T-cell (primary cell): Measurements from ENCODE around the gene GYS1. TPM values are rescaled to one million over a fixed set of nuclear protein-coding genes. Genes with fewer than 3 reads are reported as not detected.

Experiments used
- total RNA-seq, 35 experiments: library from RNA in 6 of 35; stranded (reverse) in 6 of 35; fragments of 120-200 nt in 1 of 35; gene quantifications; one replicate each; pipeline versions ENCODE4 v1.2.1 to v1.2.4 and lab custom pipeline; 2013 to 2026

Gene GYS1
- total RNA-seq, 5 donors from 2014 or later (not counting 1 experiment from before 2014, with no cell fraction given) = 28.1 to 58.9 (median 52.4) TPM

Other genes with a start within 250 kb of the GYS1 start
- not detected for gene IZUMO1, start 246.4 kb downstream of the GYS1 start, total RNA-seq
- under 1 TPM; 0.09 to 0.28 (median 0.15) TPM for gene FUT1, start 240.7 kb downstream of the GYS1 start, total RNA-seq
- not detected for gene FGF21, start 237.8 kb downstream of the GYS1 start, total RNA-seq
- 10 to 100 TPM; 21.5 to 40.6 (median 36.6) TPM for gene BCAT2, start 182.3 kb downstream of the GYS1 start, total RNA-seq
- gene HSD17B14, start 156.8 kb downstream of the GYS1 start, total RNA-seq = 1 to 10 TPM in 2 of 5 donors, under 1 TPM in 2, not detected in 1; 0.58 to 2.1 (median 1.1) TPM
- gene PLEKHA4, start 124.7 kb downstream of the GYS1 start, total RNA-seq = 10 to 100 TPM in 1 of 5 donors, 1 to 10 TPM in 4; 2.7 to 11.8 (median 5.2) TPM
- 100 to 1,000 TPM in 2 of 5 donors, 10 to 100 TPM in 3; 74.4 to 713 (median 93.6) TPM for gene PPP1R15A, start 120.9 kb downstream of the GYS1 start, total RNA-seq
- gene TULP2, start 94.6 kb downstream of the GYS1 start, total RNA-seq = under 1 TPM in 1 of 5 donors, not detected in 4; 0.26 TPM
- gene NUCB1, start 93.0 kb downstream of the GYS1 start, total RNA-seq = 100 to 1,000 TPM; 122 to 177 (median 165) TPM
- 1 to 10 TPM in 4 of 5 donors, under 1 TPM in 1; 0.93 to 1.7 (median 1.2) TPM for gene DHDH, start 59.6 kb downstream of the GYS1 start, total RNA-seq
- gene BAX, start 38.4 kb downstream of the GYS1 start, total RNA-seq = 100 to 1,000 TPM in 3 of 5 donors, 10 to 100 TPM in 2; 76.6 to 201 (median 183) TPM
- gene FTL, start 28.0 kb downstream of the GYS1 start, total RNA-seq = 1,000 to 10,000 TPM in 2 of 5 donors, 100 to 1,000 TPM in 3; 594 to 1,085 (median 906) TPM
- gene RUVBL2, start 578 bp upstream of the GYS1 start, total RNA-seq = 10 to 100 TPM; 20.3 to 48.7 (median 41.4) TPM
- gene LHB, start 23.8 kb upstream of the GYS1 start, total RNA-seq = under 1 TPM in 1 of 5 donors, not detected in 4; 0.57 TPM
- gene CGB3, start 31.0 kb upstream of the GYS1 start, total RNA-seq = not detected
- not detected for gene CGB2, start 38.6 kb upstream of the GYS1 start, total RNA-seq
- not detected for gene CGB1, start 43.6 kb upstream of the GYS1 start, total RNA-seq
- not detected for gene CGB5, start 50.5 kb upstream of the GYS1 start, total RNA-seq
- not detected for gene CGB8, start 55.8 kb upstream of the GYS1 start, total RNA-seq
- gene CGB7, start 64.4 kb upstream of the GYS1 start, total RNA-seq = not detected
- gene NTF4, start 71.5 kb upstream of the GYS1 start, total RNA-seq = not detected
- gene KCNA7, start 79.4 kb upstream of the GYS1 start, total RNA-seq = not detected
- 100 to 1,000 TPM; 406 to 704 (median 645) TPM for gene SNRNP70, start 92.1 kb upstream of the GYS1 start, total RNA-seq
- gene LIN7B, start 121.1 kb upstream of the GYS1 start, total RNA-seq = 10 to 100 TPM in 3 of 5 donors, 1 to 10 TPM in 2; 8.1 to 17.8 (median 12.9) TPM
- gene C19orf73, start 125.8 kb upstream of the GYS1 start, total RNA-seq = 1 to 10 TPM; 2.1 to 3.7 (median 2.5) TPM
- gene PPFIA3, start 126.2 kb upstream of the GYS1 start, total RNA-seq = 1 to 10 TPM; 3.8 to 4.7 (median 4.1) TPM
- gene HRC, start 162.1 kb upstream of the GYS1 start, total RNA-seq = not detected
- under 1 TPM in 3 of 5 donors, not detected in 2; 0.43 to 0.89 (median 0.50) TPM for gene TRPM4, start 164.5 kb upstream of the GYS1 start, total RNA-seq